Glutamatergic neuron (in vitro differentiated cells): ENCODE measurements around the gene TARS3. TPM values are rescaled to one million over a fixed set of nuclear protein-coding genes. Genes with fewer than 3 reads are reported as not detected.
"Not testable (repeated sequence)": the region's sequence is repeated elsewhere in the genome, so short reads cannot be mapped to it uniquely, and the experiment has no call there.

Source experiments
- DNase-seq: peaks from one replicate; pipeline ENCODE4 v3.0.0; 2022
- H3K27ac Mint-ChIP-seq: one replicate; pipeline ENCODE4 v1.8.0; 2020; ENCODE audit warnings: mild to moderate bottlenecking, mixed read lengths, inconsistent platforms; ENCODE audit not compliant: unreplicated experiment
- H3K27me3 Mint-ChIP-seq: one replicate; pipeline ENCODE4 v1.8.0; 2020; ENCODE audit warnings: mild to moderate bottlenecking, moderate library complexity, mixed read lengths, inconsistent platforms; ENCODE audit not compliant: unreplicated experiment
- H3K36me3 Mint-ChIP-seq: one replicate; pipeline ENCODE4 v1.8.0; 2020; ENCODE audit warnings: mild to moderate bottlenecking, mixed read lengths, inconsistent platforms; ENCODE audit not compliant: unreplicated experiment
- H3K4me1 Mint-ChIP-seq: one replicate; pipeline ENCODE4 v1.8.0; 2020; ENCODE audit warnings: mild to moderate bottlenecking, low read depth, mixed read lengths, inconsistent platforms; ENCODE audit not compliant: unreplicated experiment
- H3K4me3 Mint-ChIP-seq: one replicate; pipeline ENCODE4 v1.8.0; 2020; ENCODE audit warnings: mild to moderate bottlenecking, mixed read lengths, inconsistent platforms; ENCODE audit not compliant: unreplicated experiment
- H3K9me3 Mint-ChIP-seq: one replicate; pipeline ENCODE4 v1.8.0; 2020; ENCODE audit warnings: mild to moderate bottlenecking, moderate library complexity, mixed read lengths, inconsistent platforms; ENCODE audit not compliant: unreplicated experiment
- total RNA-seq: library from RNA; stranded (reverse); fragmentation: NEBNext Ultra II Directional; extraction: Animal tissue kit (Norgen Biotek cat#: 25700); gene quantifications from one replicate; pipeline ENCODE4 v1.2.1, GENCODE V29; 2021; ENCODE audit not compliant: unreplicated experiment
- TF ChIP-seq, protein P1 (sequence below): fragments of 200-600 bp; sonication (generic); IDR thresholded peaks from one replicate; pipeline ENCODE4 v1.5.0; 2021; ENCODE audit not compliant: partially characterized antibody, unreplicated experiment

The TARS3 gene
- total RNA-seq, 1 donor from 2014 or later = 40.1 TPM

DNA sequence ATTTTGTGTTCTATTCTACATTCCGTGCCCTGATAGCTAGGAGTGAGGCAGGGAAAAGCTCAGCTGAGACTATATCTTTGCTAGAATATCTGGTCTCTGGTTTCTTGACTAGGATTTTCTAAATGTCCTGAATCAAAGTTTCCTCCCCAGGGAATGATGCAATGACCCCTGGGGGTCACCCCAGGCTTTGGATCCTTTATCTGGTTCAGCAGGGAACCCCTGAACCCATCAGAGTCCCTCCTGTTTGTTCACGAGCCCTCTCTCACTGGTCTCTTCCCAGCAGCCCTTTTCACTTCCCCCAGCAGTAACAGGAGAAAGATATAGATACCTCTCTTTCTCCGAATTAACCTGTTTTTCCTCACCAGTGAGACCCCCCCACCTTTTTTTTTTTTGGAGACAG lies 86.4 kb downstream of the TARS3 start:
- no peak for DNase-seq

DNA sequence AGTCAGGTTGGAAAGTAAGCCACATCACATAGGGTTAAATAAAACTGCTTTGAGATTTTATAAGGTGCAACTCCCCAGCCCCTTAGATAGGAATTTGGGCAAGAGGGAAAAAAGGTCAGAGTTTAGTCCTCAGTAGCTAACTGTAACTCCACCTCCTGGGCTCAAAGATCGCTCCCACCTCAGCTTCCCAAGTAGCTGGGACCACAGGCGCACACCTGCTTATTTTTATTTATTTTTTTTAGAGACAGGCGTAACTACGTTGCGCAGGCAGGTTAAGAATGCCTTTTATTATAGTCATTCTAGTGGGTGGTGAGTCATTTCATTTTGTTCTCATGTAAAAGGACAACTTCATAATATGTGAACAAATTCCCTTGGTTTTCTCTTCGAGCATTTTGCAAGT lies 86.8 kb downstream of the TARS3 start:
- peaks cover 12% of the 10 kb centered on the region for H3K4me1 Mint-ChIP-seq
- DNase-seq = no peak
- no peak overlapping the region for H3K27ac Mint-ChIP-seq
- no peak overlapping the region for H3K4me3 Mint-ChIP-seq
- TF ChIP-seq, protein P1, sequence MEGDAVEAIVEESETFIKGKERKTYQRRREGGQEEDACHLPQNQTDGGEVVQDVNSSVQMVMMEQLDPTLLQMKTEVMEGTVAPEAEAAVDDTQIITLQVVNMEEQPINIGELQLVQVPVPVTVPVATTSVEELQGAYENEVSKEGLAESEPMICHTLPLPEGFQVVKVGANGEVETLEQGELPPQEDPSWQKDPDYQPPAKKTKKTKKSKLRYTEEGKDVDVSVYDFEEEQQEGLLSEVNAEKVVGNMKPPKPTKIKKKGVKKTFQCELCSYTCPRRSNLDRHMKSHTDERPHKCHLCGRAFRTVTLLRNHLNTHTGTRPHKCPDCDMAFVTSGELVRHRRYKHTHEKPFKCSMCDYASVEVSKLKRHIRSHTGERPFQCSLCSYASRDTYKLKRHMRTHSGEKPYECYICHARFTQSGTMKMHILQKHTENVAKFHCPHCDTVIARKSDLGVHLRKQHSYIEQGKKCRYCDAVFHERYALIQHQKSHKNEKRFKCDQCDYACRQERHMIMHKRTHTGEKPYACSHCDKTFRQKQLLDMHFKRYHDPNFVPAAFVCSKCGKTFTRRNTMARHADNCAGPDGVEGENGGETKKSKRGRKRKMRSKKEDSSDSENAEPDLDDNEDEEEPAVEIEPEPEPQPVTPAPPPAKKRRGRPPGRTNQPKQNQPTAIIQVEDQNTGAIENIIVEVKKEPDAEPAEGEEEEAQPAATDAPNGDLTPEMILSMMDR = no peak
- no peaks in the 10 kb centered on the region for H3K27me3 Mint-ChIP-seq
- H3K9me3 Mint-ChIP-seq = no peaks in the 10 kb centered on the region
- no peaks in the 10 kb centered on the region for H3K36me3 Mint-ChIP-seq

More for the DNA sequence above, 86.4 kb downstream of the TARS3 start:
- TF ChIP-seq, protein P1 = no peak
- no peaks in the 10 kb centered on the region for H3K27me3 Mint-ChIP-seq
- H3K27ac Mint-ChIP-seq = no peak overlapping the region
- no peaks in the 10 kb centered on the region for H3K36me3 Mint-ChIP-seq
- H3K9me3 Mint-ChIP-seq = no peaks in the 10 kb centered on the region
- peaks cover 14% of the 10 kb centered on the region for H3K4me1 Mint-ChIP-seq
- H3K4me3 Mint-ChIP-seq = no peak overlapping the region

DNA sequence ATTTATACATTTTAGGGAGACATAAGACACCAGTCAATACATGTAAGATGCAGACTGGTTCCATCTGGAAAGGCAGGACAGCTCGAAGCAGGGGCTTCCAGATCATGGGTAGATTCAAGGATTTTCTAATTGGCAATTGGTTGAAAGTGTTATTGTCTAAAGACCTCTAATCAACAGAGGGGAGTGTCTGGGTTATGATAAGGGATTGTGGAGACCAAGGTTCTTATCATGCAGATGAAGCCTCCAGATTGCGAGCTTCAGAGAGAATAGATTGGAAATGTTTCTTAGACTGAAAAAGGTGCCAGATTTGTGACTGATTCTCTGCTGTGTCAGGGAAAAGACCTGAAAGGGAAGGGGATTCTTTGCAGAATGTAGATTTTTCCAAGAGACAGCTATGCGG lies 87.2 kb downstream of the TARS3 start:
- Mint-ChIP-seq H3K36me3 (no peaks in the 10 kb centered on the region), H3K4me3 (no peak overlapping the region), H3K27me3 (no peaks in the 10 kb centered on the region), H3K4me1 (peaks cover 7% of the 10 kb centered on the region), H3K9me3 (no peaks in the 10 kb centered on the region), H3K27ac (no peak overlapping the region)
- no peak for DNase-seq
- TF ChIP-seq, protein P1 = no peak

DNA sequence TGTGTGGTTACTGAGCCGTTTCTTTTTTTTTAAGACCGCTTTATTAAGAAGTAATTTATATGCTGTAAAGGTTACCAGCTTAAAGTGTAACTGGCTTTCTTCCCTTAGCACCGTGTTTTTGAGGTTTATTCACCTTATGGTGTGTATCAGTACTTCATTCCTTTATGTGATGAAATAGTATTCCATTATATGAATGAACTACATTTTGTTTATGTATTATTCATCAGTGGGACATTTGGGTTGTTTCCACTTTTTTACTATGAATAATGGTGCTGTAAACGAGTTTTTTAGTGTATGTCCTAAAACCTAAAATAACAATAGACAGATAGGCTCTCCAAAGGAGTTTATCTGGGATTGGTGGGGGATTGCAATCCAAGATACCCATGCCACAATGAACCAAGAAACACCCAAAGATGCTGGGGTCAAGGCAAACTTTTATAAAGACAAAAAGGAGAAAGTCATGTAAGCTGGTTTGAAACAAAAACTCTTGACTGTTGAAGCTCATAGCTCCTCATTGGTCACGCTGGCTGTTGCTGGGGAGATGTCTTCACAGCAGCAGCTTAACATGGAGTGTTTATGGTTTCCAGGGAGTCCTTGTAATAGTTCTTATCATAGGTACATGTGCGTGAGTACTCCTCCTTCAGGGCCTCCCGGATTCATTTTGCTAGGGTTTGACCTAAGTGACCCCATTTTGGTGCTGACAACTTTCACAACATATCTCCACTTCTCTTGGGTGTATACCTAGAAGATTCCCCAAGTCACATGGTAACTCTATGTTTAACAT lies 88.1 kb downstream of the TARS3 start:
- no peak for DNase-seq
- H3K9me3 Mint-ChIP-seq = peaks cover 2% of the 10 kb centered on the region
- no peaks in the 10 kb centered on the region for H3K27me3 Mint-ChIP-seq
- peaks cover 7% of the 10 kb centered on the region for H3K4me1 Mint-ChIP-seq
- TF ChIP-seq, protein P1 = no peak
- H3K27ac Mint-ChIP-seq = no peak overlapping the region
- no peaks in the 10 kb centered on the region for H3K36me3 Mint-ChIP-seq
- no peak overlapping the region for H3K4me3 Mint-ChIP-seq

DNA sequence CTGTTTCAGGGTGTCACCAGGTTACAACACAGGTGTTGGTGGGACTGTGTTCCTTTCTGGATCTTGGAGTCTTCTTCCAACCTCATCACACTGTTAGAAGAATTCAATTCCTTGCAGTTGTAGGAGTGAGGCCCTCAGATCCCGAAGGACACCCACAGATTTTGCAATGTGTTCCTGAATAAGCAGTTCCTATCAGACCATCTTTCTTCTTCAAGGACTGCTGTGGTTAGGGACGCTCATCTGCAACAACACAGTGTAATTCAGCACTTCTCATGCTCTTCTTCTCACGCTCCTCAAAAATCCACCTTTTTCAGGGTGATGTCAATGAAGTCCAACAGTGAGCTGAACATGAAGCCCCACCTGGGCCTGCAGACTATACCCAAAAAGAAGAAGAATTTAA lies 90.9 kb downstream of the TARS3 start:
- H3K4me3 Mint-ChIP-seq = no peak overlapping the region
- no peak overlapping the region for H3K27ac Mint-ChIP-seq
- peaks cover 3% of the 10 kb centered on the region for H3K9me3 Mint-ChIP-seq
- no peaks in the 10 kb centered on the region for H3K36me3 Mint-ChIP-seq
- TF ChIP-seq, protein P1 = no peak
- no peaks in the 10 kb centered on the region for H3K27me3 Mint-ChIP-seq
- no peak for DNase-seq
- H3K4me1 Mint-ChIP-seq = no peaks in the 10 kb centered on the region

DNA sequence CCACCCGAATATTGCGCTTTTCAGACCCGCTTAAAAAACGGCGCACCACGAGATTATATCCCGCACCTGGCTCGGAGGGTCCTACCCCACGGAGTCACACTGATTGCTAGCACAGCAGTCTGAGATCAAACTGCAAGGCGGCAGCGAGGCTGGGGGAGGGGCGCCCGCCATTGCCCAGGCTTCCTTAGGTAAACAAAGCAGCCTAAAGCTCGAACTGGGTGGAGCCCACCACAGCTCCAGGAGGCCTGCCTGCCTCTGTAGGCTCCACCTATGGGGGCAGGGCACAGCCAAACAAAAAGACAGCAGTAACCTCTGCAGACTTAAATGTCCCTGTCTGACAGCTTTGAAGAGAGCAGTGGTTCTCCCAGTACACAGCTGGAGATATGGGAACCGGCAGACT lies 97.5 kb downstream of the TARS3 start:
- not testable (repeated sequence) for H3K4me3 Mint-ChIP-seq, H3K9me3 Mint-ChIP-seq

More for the DNA sequence above, 97.5 kb downstream of the TARS3 start:
- H3K4me1 Mint-ChIP-seq, H3K27ac Mint-ChIP-seq, H3K27me3 Mint-ChIP-seq, DNase-seq: not testable (repeated sequence)
- peaks cover 39% of the 10 kb centered on the region for H3K36me3 Mint-ChIP-seq
